IPS-18a (cell line): ENCODE data around the gene LHX8.
"Not testable (repeated sequence)": the region's sequence is repeated elsewhere in the genome, so short reads cannot be mapped to it uniquely, and the experiment has no call there.

Experiments used
- H3K27ac ChIP-seq: one replicate; pipeline ENCODE4 v1.5.1; 2013; ENCODE audit warnings: low read length
- H3K27me3 ChIP-seq: one replicate; pipeline ENCODE4 v1.6.1; 2013; ENCODE audit warnings: mild to moderate bottlenecking, low read length; ENCODE audit not compliant: control insufficient read depth, insufficient read depth
- H3K36me3 ChIP-seq: one replicate; pipeline ENCODE4 v1.6.1; 2013; ENCODE audit warnings: low read depth, low read length; ENCODE audit not compliant: control insufficient read depth
- H3K4me1 ChIP-seq: one replicate; pipeline ENCODE4 v1.6.1; 2013; ENCODE audit warnings: low read depth, low read length; ENCODE audit not compliant: control insufficient read depth
- H3K4me3 ChIP-seq: one replicate; pipeline ENCODE4 v1.5.1; 2013; ENCODE audit warnings: low read length
- H3K9ac ChIP-seq: one replicate; pipeline ENCODE4 v1.6.1; 2013; ENCODE audit warnings: mild to moderate bottlenecking, low read length, moderate library complexity
- H3K9me3 ChIP-seq: one replicate; pipeline ENCODE4 v1.6.1; 2013; ENCODE audit warnings: low read depth, low read length; ENCODE audit not compliant: control insufficient read depth

Gene LHX8

GRCh38 chr1:75172556-75172955 lies 38.4 kb downstream of the LHX8 start:
- Histone ChIP-seq H3K27me3 (no peaks in the 10 kb centered on the region), H3K4me3 (no peak overlapping the region), H3K4me1 (no peaks in the 10 kb centered on the region), H3K27ac (no peak overlapping the region), H3K9ac (no peak overlapping the region), H3K9me3 (no peaks in the 10 kb centered on the region), H3K36me3 (no peaks in the 10 kb centered on the region)

GRCh38 chr1:75174031-75174760 lies 40.0 kb downstream of the LHX8 start:
- H3K27ac ChIP-seq: no peak overlapping the region
- no peaks in the 10 kb centered on the region for H3K36me3 ChIP-seq
- no peaks in the 10 kb centered on the region for H3K4me1 ChIP-seq
- H3K9ac ChIP-seq: no peak overlapping the region
- no peak overlapping the region for H3K4me3 ChIP-seq
- no peaks in the 10 kb centered on the region for H3K27me3 ChIP-seq
- H3K9me3 ChIP-seq: no peaks in the 10 kb centered on the region

DNA sequence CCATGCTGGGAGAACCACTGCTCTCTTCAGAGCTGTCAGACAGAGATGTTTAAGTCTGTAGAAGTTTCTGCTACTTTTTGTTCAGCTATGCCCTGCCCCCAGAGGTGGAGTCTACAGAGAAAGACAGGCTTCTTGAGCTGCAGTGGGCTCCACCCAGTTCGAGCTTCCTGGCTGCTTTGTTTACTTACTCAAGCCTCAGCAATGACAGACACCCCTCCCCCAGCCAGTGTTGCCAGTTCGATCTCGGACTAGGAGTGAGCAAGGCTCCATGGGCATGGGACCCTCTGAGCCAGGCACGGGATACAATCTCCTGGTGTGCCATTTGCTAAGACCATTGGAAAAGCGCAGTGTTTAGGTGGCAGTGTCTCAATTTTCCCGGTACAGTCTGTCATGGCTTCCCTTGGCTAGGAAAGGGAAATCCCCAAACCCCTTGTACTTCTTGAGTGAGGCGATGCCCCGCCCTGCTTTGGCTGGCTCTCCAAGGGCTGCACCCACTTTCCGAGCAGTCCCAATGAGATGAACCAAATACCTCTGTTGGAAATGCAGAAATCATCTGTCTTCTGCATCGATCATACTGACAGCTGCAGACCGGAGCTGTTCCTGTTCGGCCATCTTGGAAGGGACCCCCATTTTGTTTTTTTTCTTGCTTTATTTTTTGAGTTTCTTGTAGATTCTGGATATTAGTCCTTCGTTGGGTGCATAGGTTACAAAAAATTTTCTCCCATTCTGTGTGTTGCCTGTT lies 47.2 kb downstream of the LHX8 start:
- H3K27ac ChIP-seq, H3K4me1 ChIP-seq, H3K36me3 ChIP-seq, H3K4me3 ChIP-seq, H3K9ac ChIP-seq, H3K27me3 ChIP-seq, H3K9me3 ChIP-seq: not testable (repeated sequence)

DNA sequence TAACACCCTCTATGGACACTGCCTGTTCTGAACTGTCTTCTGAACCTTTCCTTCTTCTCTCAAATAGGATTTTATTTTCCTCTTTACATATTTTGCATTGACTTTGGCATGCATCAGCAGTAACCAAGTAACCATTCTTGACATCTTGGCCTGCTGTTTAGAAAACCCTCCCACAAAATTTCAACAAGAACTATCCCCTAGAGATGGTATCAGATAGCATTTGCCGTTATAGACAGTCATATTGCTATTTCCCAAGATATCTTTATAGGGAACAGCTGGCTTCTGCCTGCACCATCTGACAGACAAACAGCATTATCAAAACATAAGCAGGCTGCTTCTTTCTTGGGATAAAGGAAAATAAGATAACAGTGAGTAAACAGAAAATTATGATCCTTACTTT lies 54.7 kb downstream of the LHX8 start:
- no peaks in the 10 kb centered on the region for H3K36me3 ChIP-seq
- H3K27me3 ChIP-seq: no peaks in the 10 kb centered on the region
- H3K9ac ChIP-seq: no peak overlapping the region
- H3K9me3 ChIP-seq: no peaks in the 10 kb centered on the region
- no peak overlapping the region for H3K27ac ChIP-seq
- H3K4me3 ChIP-seq: no peak overlapping the region
- no peaks in the 10 kb centered on the region for H3K4me1 ChIP-seq

DNA sequence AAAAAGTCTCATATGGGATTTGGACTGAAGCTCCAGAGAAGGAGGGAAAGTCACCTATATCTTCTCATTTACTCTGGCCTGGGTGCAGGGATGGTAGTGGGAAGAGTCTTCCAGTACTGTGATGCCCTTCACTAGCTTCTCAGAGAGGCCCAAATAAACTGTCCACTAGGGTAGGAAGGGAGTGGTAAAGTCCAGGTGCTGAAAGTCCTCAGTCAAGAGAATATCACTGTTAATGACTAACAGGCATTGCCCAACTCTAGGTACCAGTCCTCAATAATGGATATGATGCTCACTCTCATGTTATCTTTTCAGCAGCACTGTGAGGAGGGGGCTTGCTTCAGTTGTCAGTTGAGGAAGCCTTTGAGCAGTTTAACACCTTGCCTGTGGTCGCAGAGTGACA lies 64.0 kb downstream of the LHX8 start:
- H3K4me3 ChIP-seq: no peak overlapping the region
- no peak overlapping the region for H3K27ac ChIP-seq
- no peak overlapping the region for H3K9ac ChIP-seq
- H3K9me3 ChIP-seq: no peaks in the 10 kb centered on the region
- H3K4me1 ChIP-seq: no peaks in the 10 kb centered on the region
- no peaks in the 10 kb centered on the region for H3K36me3 ChIP-seq
- no peaks in the 10 kb centered on the region for H3K27me3 ChIP-seq

- no peak overlapping the region for H3K9ac ChIP-seq
- no peaks in the 10 kb centered on the region for H3K9me3 ChIP-seq
- no peak overlapping the region for H3K4me3 ChIP-seq
- H3K27me3 ChIP-seq: no peaks in the 10 kb centered on the region
- H3K27ac ChIP-seq: no peak overlapping the region
- H3K36me3 ChIP-seq: no peaks in the 10 kb centered on the region
- H3K4me1 ChIP-seq: no peaks in the 10 kb centered on the region
These were observed 64.6 kb downstream of the LHX8 start for GRCh38 chr1:75198761-75199160.

- Histone ChIP-seq H3K36me3 (no peaks in the 10 kb centered on the region), H3K9ac (no peak overlapping the region), H3K27me3 (no peaks in the 10 kb centered on the region), H3K4me1 (peaks cover 8% of the 10 kb centered on the region), H3K4me3 (no peak overlapping the region), H3K9me3 (no peaks in the 10 kb centered on the region), H3K27ac (no peak overlapping the region)
These were observed 68.6 kb downstream of the LHX8 start for GRCh38 chr1:75202751-75203150.

DNA sequence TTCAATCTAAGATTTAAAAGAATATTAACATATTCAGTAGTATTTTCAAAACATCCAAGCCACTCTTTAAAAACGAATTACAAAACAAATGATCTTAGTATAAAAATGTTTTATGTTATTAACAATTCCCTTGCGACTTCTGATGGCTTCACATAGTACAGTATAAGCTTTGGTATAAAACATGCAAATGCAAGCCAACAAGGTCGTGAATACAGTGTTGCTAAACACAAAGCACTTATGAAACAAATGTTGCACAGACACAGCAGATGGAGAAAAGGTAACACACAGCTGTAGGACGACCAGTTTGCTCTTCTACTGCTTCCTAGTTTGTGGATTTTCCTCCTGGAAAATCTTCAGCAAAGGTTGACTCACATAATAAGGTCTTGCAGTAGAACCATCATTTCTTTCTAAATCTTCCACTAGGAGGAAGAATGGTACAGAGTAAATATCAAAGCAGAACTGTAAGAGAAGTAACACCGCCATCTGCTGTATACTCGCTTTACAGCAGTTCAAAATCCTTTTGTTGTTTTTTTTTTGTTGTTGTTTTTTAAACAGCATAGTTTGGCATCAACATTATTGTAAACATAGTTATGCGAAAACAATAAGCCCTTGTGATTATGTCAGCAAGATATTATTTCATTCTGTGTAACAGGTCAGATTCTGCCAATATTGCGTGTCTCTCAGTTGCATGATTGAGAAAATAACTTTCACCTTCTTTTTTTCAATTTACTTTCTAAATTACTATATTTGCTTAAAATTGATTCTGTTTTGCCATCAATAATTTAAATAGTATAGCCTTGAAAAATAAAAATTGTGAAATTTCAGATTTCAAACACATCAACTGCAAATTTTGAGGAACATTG lies 69.5 kb downstream of the LHX8 start:
- no peaks in the 10 kb centered on the region for H3K27me3 ChIP-seq
- H3K4me3 ChIP-seq: no peak overlapping the region

DNA sequence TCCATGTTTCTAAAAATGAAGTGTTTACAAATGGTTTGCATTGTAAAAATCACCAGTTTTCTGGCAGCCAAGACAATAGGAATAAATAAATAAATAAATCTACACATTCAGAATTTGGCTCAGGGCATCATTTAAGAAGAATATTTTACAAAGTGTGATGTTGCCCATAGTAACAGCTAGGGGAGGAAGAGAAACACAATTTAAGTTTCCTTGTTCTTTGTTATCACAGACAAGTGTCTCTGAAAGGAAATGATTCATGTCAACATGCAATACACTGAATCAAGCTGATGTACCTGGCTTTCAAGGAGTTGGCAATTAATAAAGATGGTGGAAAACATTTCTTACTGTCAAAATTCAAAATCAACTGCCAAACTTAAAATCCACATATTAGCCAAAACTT lies 74.7 kb downstream of the LHX8 start:
- H3K9me3 ChIP-seq: no peaks in the 10 kb centered on the region
- H3K36me3 ChIP-seq: no peaks in the 10 kb centered on the region
- no peaks in the 10 kb centered on the region for H3K27me3 ChIP-seq
- peaks cover 8% of the 10 kb centered on the region for H3K4me1 ChIP-seq
- no peak overlapping the region for H3K9ac ChIP-seq
- H3K27ac ChIP-seq: no peak overlapping the region
- no peak overlapping the region for H3K4me3 ChIP-seq

More for the DNA sequence above, 69.5 kb downstream of the LHX8 start:
- Histone ChIP-seq H3K27ac (no peak overlapping the region), H3K9ac (no peak overlapping the region), H3K36me3 (no peaks in the 10 kb centered on the region), H3K4me1 (peaks cover 8% of the 10 kb centered on the region), H3K9me3 (no peaks in the 10 kb centered on the region)
